NCI-H2196 treated with DMSO at 0.1 percent for 48 hours (cell line): ENCODE measurements around the gene RCBTB1.
A peak's percentile ranks its signal among the peaks of the same experiment; 100 is the strongest.
"Not testable (repeated sequence)": the region's sequence is repeated elsewhere in the genome, so short reads cannot be mapped to it uniquely, and the experiment has no call there.

Experiments used
- DNase-seq: peaks from one replicate; lab custom pipeline; 2025; ENCODE audit not compliant: unreplicated experiment; lab: John Stamatoyannopoulos, UW

RCBTB1 gene

DNA sequence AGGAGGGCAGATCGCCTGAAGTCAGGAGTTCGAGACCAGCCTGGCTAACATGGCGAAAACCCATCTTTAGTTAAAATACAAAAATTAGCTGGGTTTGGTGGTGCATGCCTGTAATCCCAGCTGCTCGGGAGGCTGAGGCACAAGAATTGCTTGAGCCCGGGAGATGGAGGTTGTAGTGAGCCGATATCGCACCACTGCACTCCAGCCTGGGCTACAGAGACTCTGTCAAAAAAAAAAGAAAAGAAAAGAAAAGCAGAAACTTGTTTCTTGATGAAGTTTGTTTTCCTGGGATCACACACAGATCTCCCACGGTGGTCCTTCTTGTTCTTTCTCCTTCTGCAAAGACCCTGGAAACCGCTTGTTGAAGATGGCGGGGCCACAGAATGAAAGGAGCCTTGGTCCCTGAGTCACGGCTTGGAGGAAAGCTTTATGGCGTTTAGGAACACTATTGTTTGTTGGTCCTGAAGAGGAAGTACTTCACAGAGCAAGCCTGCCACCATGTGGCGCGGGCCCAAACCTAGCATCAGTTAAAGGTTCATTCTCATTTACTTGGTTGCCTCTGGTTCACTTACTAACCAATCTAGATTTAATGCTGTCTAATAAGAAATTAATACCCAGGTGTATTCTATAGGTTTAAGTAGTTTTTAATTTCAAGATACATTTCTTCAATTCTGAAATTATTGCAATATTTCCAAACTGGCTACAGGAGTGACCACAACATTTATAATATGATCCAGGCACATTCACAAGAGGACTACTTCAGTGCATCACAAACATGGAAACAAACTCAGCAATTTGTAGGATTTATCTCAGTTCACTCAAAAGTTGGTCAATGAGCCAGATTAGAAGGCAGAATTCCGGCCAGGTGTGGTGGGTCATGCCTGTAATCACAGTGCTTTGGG, 21.6 kb upstream of the RCBTB1 start:
- peak; percentile 33 for DNase-seq

DNA sequence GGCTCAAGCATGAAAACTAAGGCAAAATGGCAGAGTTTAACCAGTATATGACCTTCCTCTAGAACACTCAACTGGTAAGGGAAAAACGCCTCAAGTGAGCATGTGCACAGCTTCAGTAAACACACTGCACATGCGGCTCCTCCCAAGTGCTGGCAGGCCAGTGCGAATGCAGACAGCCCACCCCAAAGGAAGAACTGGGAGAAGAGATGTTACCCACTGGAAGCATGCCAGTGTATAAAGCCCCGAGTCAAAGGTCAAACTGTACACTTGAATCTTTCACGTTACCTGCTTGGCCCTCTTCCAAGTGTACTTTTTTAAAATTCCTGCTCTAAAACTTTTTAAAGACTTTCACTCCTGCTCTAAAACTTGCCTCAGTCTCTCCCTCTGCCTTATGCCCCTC, 19.2 kb upstream of the RCBTB1 start:
- DNase-seq = no peak

DNA sequence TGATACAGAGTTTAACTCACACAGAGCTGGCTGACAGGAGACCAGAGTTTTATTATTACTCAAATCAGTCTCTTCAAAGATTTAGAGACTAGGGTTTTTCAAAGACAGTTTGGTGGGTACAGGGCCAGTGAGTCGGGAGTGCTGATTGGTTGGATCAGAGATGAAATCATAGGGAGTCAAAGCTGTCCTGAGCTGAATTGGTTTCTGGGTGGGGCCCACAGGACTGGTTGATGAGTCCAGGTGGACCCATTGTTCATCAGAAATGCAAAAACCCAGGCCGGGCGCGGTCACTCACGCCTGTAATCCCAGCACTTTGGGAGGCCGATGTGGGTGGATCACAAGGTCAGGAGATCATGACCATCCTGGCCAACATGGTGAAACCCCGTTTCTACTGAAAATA, 17.3 kb upstream of the RCBTB1 start:
- not testable (repeated sequence) for DNase-seq

DNA sequence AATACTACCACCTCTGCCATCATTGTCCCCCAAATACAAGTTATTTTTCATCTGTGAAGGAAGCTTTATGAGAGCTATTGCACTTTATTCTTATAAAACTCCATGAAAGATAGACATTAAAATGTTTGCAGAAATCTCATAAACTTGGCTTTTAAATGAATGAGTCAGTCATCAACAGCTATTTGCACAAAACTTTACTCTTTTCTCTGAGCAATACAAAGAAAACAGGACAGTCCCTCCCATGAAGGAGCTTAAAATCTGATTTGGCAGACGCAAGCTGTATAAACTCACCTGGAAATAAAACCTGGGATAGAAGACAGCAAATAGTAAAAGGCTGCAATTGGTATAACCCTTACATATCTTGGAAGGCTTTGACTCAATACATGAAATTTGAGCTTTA, 16.6 kb upstream of the RCBTB1 start:
- DNase-seq = no peak

GRCh38 chr13:49597043-49597641, 11.8 kb upstream of the RCBTB1 start:
- no peak for DNase-seq

- no peak for DNase-seq
These were observed 10.9 kb upstream of the RCBTB1 start for GRCh38 chr13:49596221-49596620.

DNA sequence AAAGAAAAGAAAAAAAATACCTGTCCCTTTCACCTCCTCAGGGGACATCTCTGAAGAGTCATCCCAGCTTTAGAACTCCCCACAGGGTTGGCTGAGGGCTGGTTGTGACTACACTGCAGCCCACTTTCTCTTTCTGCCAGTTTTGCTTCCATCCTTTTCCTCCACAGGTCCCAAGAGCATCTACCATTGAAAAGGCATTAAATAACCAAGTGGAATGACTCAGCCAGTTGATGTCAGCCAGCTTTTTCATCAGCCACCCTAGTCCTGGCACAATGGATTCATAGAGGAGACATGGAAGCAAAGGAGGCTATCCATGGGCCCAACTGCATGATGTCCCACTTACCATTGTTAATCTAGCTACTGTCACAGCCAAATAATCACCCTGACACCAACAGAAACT, 9.2 kb upstream of the RCBTB1 start:
- no peak for DNase-seq

GRCh38 chr13:49593876-49594275, 8.5 kb upstream of the RCBTB1 start:
- DNase-seq = not testable (repeated sequence)

DNA sequence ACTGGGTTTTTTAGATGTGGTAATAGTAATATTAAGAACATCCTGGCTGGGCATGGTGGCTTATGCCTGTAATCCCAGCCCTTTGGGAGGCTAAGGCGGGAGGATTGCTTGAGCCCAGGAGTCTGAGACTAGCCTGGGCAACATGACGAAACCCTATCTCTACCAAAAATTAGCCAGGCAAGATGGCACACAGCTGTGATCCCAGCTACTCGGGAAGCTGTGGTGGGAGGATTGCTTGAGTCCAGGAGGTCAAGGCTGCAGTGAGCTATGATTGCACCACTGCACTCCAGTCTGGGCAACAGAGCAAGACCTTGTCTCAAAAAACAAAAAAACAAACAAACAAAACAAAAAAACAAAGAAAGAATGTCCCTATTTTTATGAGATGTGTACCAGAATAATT, 5.4 kb upstream of the RCBTB1 start:
- not testable (repeated sequence) for DNase-seq

DNA sequence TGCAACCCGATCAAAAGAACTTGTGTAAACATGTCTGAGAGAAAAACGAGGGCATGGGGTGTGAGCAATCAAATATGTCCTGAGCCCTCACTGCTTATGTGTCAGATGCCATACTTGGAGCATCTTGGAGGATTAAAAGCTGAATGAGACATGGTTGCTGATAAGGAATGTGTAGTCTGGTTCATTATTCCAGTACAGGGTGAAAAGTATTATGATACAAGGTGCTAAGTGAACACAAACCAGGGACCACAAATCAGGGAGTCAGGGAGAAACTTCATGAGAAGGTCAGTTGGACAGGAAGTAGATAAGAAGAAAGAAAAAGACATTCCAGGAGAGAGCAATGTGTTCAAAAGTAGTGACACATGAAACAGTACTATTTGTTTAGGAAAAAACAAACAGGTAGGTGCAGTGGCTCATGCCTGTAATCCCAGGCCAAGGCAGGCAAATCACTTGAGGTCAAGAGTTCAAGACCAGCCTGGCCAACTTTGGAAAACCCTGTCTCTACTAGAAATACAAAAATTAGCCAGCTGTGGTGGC, 2.0 kb upstream of the RCBTB1 start:
- no peak for DNase-seq

GRCh38 chr13:49586717-49587116, 1.4 kb upstream of the RCBTB1 start:
- DNase-seq = no peak

- no peak for DNase-seq
These were observed 581 bp downstream of the RCBTB1 start for GRCh38 chr13:49584771-49585182.

DNA sequence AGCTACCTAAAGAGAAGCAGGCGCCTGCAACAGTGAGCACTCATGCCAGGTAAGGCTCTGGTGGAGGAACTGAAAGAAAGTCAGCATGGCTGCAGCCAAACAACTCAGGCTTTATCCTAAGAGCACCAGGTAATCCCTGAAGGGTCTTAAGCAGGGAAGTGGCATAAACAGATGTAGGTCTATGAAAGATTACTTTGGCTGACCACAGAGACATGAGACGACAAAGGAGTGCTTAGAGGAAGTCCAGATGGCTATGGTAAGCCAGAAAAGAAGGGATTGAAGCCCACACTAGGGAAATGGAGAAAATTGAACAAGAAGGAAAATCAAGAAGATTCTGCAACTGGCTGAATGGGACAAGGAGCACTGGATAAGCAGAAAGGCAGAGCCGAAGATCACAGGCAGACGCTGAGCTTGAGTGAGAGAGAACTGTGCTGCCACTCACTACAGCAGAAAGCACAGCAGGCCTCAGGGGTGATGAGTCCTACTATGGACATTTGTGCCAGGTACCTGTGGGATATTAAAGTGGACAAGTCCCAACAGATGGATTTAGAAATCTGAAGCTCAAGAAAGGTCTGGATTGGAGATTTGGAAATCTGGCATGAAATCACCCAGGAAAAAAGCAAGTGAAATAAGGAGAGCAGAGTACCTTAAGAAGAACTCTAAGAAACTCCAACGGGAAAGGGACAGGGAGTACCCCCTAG, 4.2 kb downstream of the RCBTB1 start:
- no peak for DNase-seq

- no peak for DNase-seq
These were observed 5.9 kb downstream of the RCBTB1 start for GRCh38 chr13:49579501-49579900.

DNA sequence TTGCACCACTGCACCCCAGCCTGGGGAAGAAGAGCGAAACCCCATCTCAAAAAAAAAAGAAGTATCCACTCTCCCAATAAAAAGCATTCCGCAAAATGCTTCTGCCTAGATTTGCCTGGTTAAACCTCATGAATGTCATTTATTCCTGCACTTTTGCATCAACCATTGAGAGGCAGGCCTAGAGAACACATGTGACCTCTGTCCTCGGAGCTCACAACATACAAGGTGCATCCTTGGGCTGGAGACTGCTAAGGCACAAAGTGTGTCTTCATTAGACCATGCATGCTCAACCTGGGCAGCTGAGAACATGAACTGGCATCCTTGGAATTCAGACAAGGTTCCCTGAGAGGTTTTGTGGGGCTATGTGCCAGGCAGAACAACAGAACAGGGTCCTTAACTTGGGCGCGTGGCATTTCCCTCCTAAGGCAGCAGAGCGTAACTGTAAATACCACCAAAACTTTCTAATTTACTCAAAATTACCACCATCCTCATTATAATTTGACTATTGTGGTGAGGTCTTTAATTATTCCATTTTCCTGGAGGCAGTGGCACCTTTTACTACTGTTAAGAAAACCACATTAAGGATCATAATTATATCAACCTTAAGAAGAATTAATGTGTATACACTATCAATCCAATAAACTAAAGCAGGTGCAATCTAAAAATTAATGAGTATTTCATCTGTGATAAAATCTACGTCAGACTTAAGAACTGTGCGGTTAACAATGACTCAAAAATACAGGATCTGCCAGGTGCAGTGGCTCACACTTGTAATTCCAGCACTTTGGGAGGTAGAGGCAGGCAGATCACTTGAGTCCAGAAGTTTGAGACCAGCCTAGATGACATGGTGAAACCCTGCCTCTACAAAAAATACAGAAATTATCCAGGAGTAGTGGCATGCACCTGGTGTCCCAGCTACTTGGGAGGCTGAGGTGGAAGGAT, 13.8 kb downstream of the RCBTB1 start:
- DNase-seq = no peak

DNA sequence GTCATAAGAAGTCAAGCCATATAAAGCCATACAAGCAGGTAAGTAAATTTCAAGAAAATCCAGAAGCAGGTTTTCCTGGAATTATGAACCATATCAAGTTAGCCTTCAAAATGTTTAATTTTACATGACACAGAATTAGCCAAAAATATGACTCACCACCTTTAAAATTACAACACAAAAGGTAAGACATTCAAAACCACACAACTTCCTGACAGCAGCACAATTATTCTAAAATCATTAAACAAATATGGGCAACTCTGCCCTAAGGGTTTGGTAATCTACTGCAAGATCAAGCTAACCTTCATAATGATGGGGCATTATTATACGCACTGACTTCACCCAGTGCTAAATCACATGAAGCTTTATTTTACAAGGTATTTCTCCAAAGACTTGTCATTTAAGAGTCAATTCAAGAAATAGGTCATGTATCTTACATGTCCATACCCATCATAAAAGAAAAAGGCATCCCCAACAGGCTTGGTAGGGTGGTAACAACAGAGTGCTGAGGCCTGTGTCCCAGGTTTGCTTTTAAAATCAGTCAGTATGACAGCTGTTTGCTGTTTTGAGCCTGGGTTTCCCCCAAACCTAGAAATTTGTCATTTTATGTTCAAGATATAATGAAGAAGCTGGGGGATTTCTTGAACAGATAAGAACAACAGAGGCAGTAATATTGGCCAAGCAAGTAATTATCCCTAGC, 15.2 kb downstream of the RCBTB1 start:
- DNase-seq = no peak

DNA sequence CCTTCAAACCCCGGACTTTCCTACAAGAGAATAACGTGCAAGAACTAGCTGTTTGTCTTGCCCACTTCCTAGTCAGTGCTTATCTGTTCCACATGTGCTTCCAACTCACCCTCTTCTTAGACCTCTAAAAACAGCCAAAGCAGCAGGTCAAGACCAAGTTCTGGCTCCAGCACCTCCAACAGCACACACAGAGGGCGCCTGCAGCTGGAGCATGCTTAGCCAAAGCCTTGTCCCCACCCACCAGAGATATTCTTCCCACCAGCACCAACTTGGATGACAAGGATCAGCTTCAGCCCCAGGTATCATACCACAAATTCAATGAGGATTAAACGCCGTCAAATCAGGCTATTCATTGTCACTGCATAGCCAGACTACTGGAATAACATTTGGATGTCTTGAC, 17.9 kb downstream of the RCBTB1 start:
- DNase-seq = no peak

- DNase-seq = no peak
These were observed 18.9 kb downstream of the RCBTB1 start for GRCh38 chr13:49566461-49566860.

- not testable (repeated sequence) for DNase-seq
These were observed 19.9 kb downstream of the RCBTB1 start for GRCh38 chr13:49565461-49565860.

- no peak for DNase-seq
These were observed 21.8 kb downstream of the RCBTB1 start for GRCh38 chr13:49563516-49563915.
